GM21423 (cell line): ENCODE results near the gene SLX1A.
"Not testable (repeated sequence)": the region's sequence is repeated elsewhere in the genome, so short reads cannot be mapped to it uniquely, and the experiment has no call there.

Source experiments
- ATAC-seq: cut with Tn5 transposase; IDR thresholded peaks from one replicate; pipeline ENCODE4 v1.9.1; 2021; ENCODE audit warnings: mild to moderate bottlenecking, moderate library complexity; ENCODE audit not compliant: unreplicated experiment

SLX1A gene

GRCh38 chr16:30184096-30184890, 9.4 kb upstream of the SLX1A start:
- peak; percentile 30 for ATAC-seq

GRCh38 chr16:30184891-30185682, 8.6 kb upstream of the SLX1A start:
- no peak for ATAC-seq

- ATAC-seq: no peak
These were observed 7.8 kb upstream of the SLX1A start for GRCh38 chr16:30185683-30186421.

- ATAC-seq: no peak
These were observed 7.3 kb upstream of the SLX1A start for GRCh38 chr16:30186444-30186781.

GRCh38 chr16:30186782-30187555, 6.7 kb upstream of the SLX1A start:
- ATAC-seq: no peak

- ATAC-seq: no peak
These were observed 6.2 kb upstream of the SLX1A start for GRCh38 chr16:30187556-30187865.

GRCh38 chr16:30187971-30188561, 5.6 kb upstream of the SLX1A start:
- no peak for ATAC-seq

GRCh38 chr16:30191158-30191557, 2.5 kb upstream of the SLX1A start:
- ATAC-seq: not testable (repeated sequence)

GRCh38 chr16:30193098-30193497, 577 bp upstream of the SLX1A start:
- peak; percentile 13 for ATAC-seq

GRCh38 chr16:30194172-30194925, 674 bp downstream of the SLX1A start:
- peak; percentile 54 for ATAC-seq

- ATAC-seq: not testable (repeated sequence)
These were observed 3.3 kb downstream of the SLX1A start for GRCh38 chr16:30197001-30197400.

- ATAC-seq: not testable (repeated sequence)
These were observed 5.4 kb downstream of the SLX1A start, which contains the start of gene SULT1A3 for GRCh38 chr16:30199049-30199448. TSS of gene SULT1A3 (plus strand) at chr16:30199255. CDS start at chr16:30200729, 1,474 bp downstream.

GRCh38 chr16:30199608-30200343, 6.1 kb downstream of the SLX1A start:
- ATAC-seq: not testable (repeated sequence)

GRCh38 chr16:30205541-30206236, 12.0 kb downstream of the SLX1A start:
- ATAC-seq: not testable (repeated sequence)

GRCh38 chr16:30206252-30206651, 12.6 kb downstream of the SLX1A start:
- ATAC-seq: not testable (repeated sequence)

GRCh38 chr16:30207063-30207704, 13.5 kb downstream of the SLX1A start:
- not testable (repeated sequence) for ATAC-seq

- not testable (repeated sequence) for ATAC-seq
These were observed 15.4 kb downstream of the SLX1A start for GRCh38 chr16:30209032-30209431.

- not testable (repeated sequence) for ATAC-seq
These were observed 17.7 kb downstream of the SLX1A start for GRCh38 chr16:30211414-30211813.
